Measurements from ENCODE around the gene CCSAP. TPM values are rescaled to one million over a fixed set of nuclear protein-coding genes. Genes with fewer than 3 reads are reported as not detected.

The CCSAP gene
- total RNA-seq, 1 experiment from 2014 or later, result 11.1 TPM

GRCh38 chr1:229283183-229283611 lies 59.6 kb downstream of the CCSAP start:
- TF ChIP-seq, protein P1, sequence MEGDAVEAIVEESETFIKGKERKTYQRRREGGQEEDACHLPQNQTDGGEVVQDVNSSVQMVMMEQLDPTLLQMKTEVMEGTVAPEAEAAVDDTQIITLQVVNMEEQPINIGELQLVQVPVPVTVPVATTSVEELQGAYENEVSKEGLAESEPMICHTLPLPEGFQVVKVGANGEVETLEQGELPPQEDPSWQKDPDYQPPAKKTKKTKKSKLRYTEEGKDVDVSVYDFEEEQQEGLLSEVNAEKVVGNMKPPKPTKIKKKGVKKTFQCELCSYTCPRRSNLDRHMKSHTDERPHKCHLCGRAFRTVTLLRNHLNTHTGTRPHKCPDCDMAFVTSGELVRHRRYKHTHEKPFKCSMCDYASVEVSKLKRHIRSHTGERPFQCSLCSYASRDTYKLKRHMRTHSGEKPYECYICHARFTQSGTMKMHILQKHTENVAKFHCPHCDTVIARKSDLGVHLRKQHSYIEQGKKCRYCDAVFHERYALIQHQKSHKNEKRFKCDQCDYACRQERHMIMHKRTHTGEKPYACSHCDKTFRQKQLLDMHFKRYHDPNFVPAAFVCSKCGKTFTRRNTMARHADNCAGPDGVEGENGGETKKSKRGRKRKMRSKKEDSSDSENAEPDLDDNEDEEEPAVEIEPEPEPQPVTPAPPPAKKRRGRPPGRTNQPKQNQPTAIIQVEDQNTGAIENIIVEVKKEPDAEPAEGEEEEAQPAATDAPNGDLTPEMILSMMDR (IDR thresholded peaks at IDR 0.05; ENCODE audit: unreplicated experiment), result no peak
- DNase-seq, result no peak
- H3K9me3 Mint-ChIP-seq (ENCODE audit: low read depth, unreplicated experiment), result no peaks in the 10 kb centered on the region
- no peaks in the 10 kb centered on the region for H3K36me3 Mint-ChIP-seq (ENCODE audit: insufficient read depth, unreplicated experiment)
- H3K27me3 Mint-ChIP-seq (ENCODE audit: unreplicated experiment), result no peaks in the 10 kb centered on the region
- H3K4me3 Mint-ChIP-seq (ENCODE audit: low read depth, unreplicated experiment), result no peak overlapping the region
- peaks cover 25% of the 10 kb centered on the region for H3K4me1 Mint-ChIP-seq (ENCODE audit: low read depth, unreplicated experiment)
- H3K27ac Mint-ChIP-seq (ENCODE audit: unreplicated experiment), result no peak overlapping the region
- CTCF ChIA-PET, result interaction anchor here (0.9 kb wide), 1 partner anchor 204 kb away, joined by 3 read pairs; no protein-coding TSS in a partner anchor
- no TSS peak for BruUV-seq (replicated peaks)
- intact Hi-C loops (cut with micrococcal nuclease; ENCODE audit: unreplicated experiment), result no loop called here

DNA sequence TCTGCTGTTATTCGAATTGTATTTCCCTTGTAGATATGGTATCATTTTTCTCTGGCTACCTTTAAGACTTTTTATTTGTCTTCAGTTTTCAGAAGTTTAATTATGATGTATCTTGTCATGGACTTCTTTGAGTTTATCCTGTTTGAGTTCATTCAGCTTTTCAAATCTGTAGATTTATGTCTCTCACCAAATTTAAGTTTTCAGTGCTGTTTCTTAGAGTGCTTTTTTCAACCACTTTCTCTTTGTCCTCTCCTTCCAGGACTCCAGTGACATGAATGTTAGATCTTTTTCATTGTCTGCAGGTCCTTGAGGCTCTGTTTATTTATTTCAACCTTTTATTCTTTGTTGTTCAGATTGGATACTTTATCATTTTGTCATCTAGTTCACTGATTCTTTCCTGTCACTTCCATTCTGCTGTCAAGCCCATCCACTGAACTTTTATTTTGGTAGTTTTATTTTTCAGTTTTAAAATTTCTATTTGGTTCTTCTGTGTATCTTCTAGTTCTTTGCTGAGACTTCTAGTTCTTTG lies 60.5 kb downstream of the CCSAP start:
- no peak for DNase-seq
- Mint-ChIP-seq H3K4me1 (ENCODE audit: low read depth, unreplicated experiment) (peaks cover 18% of the 10 kb centered on the region), H3K27ac (ENCODE audit: unreplicated experiment) (no peak overlapping the region), H3K4me3 (ENCODE audit: low read depth, unreplicated experiment) (no peak overlapping the region), H3K36me3 (ENCODE audit: insufficient read depth, unreplicated experiment) (no peaks in the 10 kb centered on the region), H3K9me3 (ENCODE audit: low read depth, unreplicated experiment) (no peaks in the 10 kb centered on the region), H3K27me3 (ENCODE audit: unreplicated experiment) (no peaks in the 10 kb centered on the region)
- TF ChIP-seq, protein P1 (IDR thresholded peaks at IDR 0.05; ENCODE audit: unreplicated experiment), result no peak
- intact Hi-C loops (cut with micrococcal nuclease; ENCODE audit: unreplicated experiment), result no loop called here
- CTCF ChIA-PET, result no interaction called here
- no TSS peak for BruUV-seq (replicated peaks)

DNA sequence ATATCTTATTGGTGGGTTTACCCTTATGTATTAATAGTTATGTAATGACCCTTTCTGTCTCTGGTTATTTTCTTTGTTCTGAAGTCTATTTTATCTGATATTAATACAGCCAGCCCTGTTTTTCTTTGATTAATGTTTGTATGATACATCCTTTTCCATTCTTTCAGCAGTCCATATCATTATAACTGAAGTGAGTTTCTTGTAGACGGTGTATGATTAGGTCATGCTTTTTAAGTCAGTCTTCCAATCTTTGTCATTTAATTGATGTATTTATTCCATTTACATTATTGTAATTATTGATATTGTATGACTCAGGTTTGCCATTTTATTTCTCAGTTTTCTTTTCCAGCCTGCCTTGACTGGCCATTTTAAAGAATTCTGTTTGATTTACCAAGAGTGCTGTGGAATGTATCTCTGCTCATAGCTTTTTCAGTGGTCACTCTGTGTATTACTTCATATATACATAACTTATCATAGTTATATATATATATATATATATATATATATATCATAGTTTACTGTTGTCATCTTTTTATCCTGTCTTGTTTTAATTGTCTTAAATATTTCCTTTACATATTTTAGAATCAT lies 61.4 kb downstream of the CCSAP start:
- Mint-ChIP-seq H3K9me3 (ENCODE audit: low read depth, unreplicated experiment) (no peaks in the 10 kb centered on the region), H3K4me1 (ENCODE audit: low read depth, unreplicated experiment) (peaks cover 9% of the 10 kb centered on the region), H3K27me3 (ENCODE audit: unreplicated experiment) (no peaks in the 10 kb centered on the region), H3K36me3 (ENCODE audit: insufficient read depth, unreplicated experiment) (no peaks in the 10 kb centered on the region), H3K27ac (ENCODE audit: unreplicated experiment) (no peak overlapping the region), H3K4me3 (ENCODE audit: low read depth, unreplicated experiment) (no peak overlapping the region)
- TF ChIP-seq, protein P1 (IDR thresholded peaks at IDR 0.05; ENCODE audit: unreplicated experiment), result no peak
- intact Hi-C loops (cut with micrococcal nuclease; ENCODE audit: unreplicated experiment), result no loop called here
- DNase-seq, result no peak
- CTCF ChIA-PET, result interaction anchor here (0.6 kb wide), 1 partner anchor 1113 kb away, joined by 5 read pairs; no protein-coding TSS in a partner anchor
- no TSS peak for BruUV-seq (replicated peaks)

DNA sequence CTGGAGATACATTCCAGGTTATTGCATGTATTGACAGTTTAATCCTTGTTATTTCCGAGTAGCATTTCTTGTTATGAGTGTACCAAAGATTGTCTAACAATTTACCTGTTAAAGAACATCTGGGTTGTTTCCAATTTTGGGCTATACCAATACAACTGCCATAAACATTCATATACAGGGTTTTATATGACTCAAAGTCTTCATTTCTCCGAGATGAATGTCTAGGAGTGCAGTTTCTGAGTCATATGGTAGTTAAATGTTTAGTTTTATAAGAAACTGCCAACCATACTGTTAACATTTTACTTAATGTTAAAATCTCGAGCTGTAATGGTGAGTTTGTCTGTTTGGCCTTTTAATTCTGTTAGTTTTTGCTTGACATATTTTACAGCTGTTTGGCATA lies 61.9 kb downstream of the CCSAP start:
- H3K9me3 Mint-ChIP-seq (ENCODE audit: low read depth, unreplicated experiment), result no peaks in the 10 kb centered on the region
- no peak for DNase-seq
- H3K27ac Mint-ChIP-seq (ENCODE audit: unreplicated experiment), result no peak overlapping the region
- TF ChIP-seq, protein P1 (IDR thresholded peaks at IDR 0.05; ENCODE audit: unreplicated experiment), result no peak
- BruUV-seq (replicated peaks), result no TSS peak
- CTCF ChIA-PET, result interaction anchor here (0.6 kb wide), 1 partner anchor 1114 kb away, joined by 5 read pairs; no protein-coding TSS in a partner anchor
- intact Hi-C loops (cut with micrococcal nuclease; ENCODE audit: unreplicated experiment), result no loop called here
- no peaks in the 10 kb centered on the region for H3K36me3 Mint-ChIP-seq (ENCODE audit: insufficient read depth, unreplicated experiment)
- peaks cover 9% of the 10 kb centered on the region for H3K4me1 Mint-ChIP-seq (ENCODE audit: low read depth, unreplicated experiment)
- H3K27me3 Mint-ChIP-seq (ENCODE audit: unreplicated experiment), result no peaks in the 10 kb centered on the region
- no peak overlapping the region for H3K4me3 Mint-ChIP-seq (ENCODE audit: low read depth, unreplicated experiment)
